ENCODE results near the gene SRD5A1. TPM values are rescaled to one million over a fixed set of nuclear protein-coding genes. Genes with fewer than 3 reads are reported as not detected.

The SRD5A1 gene
- total RNA-seq, 4 donors from 2014 or later = 0.29 to 71.2 (median 10.1) TPM

GRCh38 chr5:6623228-6623627, 10.0 kb upstream of the SRD5A1 start:
- TF ChIP-seq POLR2A (IDR thresholded peaks at IDR 0.05) = no peak
- no peak for TF ChIP-seq CTCF (IDR thresholded peaks at IDR 0.05)
- Histone ChIP-seq H3K4me1 (no peaks in the 10 kb centered on the region), H3K9me3 (no peaks in the 10 kb centered on the region), H3K4me3 (no peak overlapping the region), H3K27me3 (no peaks in the 10 kb centered on the region), H3K27ac (no peak overlapping the region), H3K36me3 (no peaks in the 10 kb centered on the region)
- no peak for DNase-seq
- intact Hi-C loops (cut with DNase I; ENCODE audit: low total_unique reads) = no loop called here

DNA sequence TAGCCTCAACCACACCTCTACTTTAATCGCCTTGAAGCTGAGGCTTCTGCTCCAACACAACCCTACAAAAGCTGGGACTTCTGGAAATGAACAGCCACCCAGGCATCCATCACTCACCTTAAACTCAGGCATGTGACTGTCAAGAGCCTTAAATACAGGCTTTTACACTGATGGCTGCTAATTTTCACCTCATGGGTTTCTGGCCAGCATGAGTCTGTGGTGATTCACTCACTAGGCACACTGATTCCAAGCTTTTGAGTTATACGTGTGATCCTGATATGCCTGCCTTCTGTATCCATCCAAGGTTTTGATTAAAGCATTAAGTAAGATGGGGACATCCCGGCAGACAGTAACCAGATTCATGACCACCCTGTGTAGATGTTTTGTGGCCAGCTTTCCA, 9.3 kb upstream of the SRD5A1 start:
- intact Hi-C loops (cut with DNase I; ENCODE audit: low total_unique reads) = no loop called here
- no peaks in the 10 kb centered on the region for H3K36me3 ChIP-seq

DNA sequence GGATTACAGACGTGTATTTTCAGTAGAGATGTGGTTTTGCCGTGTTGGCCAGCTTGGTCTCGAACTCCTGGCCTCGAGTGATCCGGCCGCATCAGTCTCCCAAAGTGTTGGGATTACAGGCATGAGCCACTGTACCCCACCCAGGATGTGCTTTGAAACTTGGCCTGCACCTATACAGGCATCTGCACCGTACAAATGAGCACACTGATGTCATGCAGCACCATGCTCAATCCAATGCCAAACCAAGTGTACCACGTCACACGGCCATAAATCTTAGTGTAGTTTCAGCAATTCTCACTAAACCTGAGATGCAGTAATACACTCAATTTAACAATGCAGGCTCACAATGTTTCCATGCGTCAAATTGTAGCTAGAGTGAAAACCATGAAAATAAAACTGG, 6.7 kb upstream of the SRD5A1 start:
- Histone ChIP-seq H3K27ac (no peak overlapping the region), H3K4me3 (no peak overlapping the region), H3K9me3 (no peaks in the 10 kb centered on the region), H3K36me3 (no peaks in the 10 kb centered on the region), H3K27me3 (no peaks in the 10 kb centered on the region), H3K4me1 (peaks cover 4 to 6% of the 10 kb centered on the region in 2 donors)
- intact Hi-C loops (cut with DNase I; ENCODE audit: low total_unique reads) = no loop called here
- DNase-seq = no peak
- TF ChIP-seq POLR2A (IDR thresholded peaks at IDR 0.05) (no peak), CTCF (IDR thresholded peaks at IDR 0.05) (no peak)

More for the DNA sequence above, 9.3 kb upstream of the SRD5A1 start:
- Histone ChIP-seq H3K27me3 (no peaks in the 10 kb centered on the region), H3K4me3 (no peak overlapping the region), H3K27ac (no peak overlapping the region), H3K9me3 (no peaks in the 10 kb centered on the region), H3K4me1 (no peaks in the 10 kb centered on the region)
- no peak for DNase-seq
- no peak for TF ChIP-seq CTCF (IDR thresholded peaks at IDR 0.05)
- no peak for TF ChIP-seq POLR2A (IDR thresholded peaks at IDR 0.05)

- DNase-seq = no peak
- peaks cover 4 to 10% of the 10 kb centered on the region in 2 donors for H3K4me1 ChIP-seq
- H3K36me3 ChIP-seq = no peaks in the 10 kb centered on the region
- H3K9me3 ChIP-seq = no peaks in the 10 kb centered on the region
- no peaks in the 10 kb centered on the region for H3K27me3 ChIP-seq
- TF ChIP-seq CTCF (IDR thresholded peaks at IDR 0.05) (no peak), POLR2A (IDR thresholded peaks at IDR 0.05) (no peak)
- intact Hi-C loops (cut with DNase I; ENCODE audit: low total_unique reads) = loop anchor here (5.0 kb wide), 1 partner anchor 81 kb away; the partner anchor contains the start of gene TENT4A
- H3K27ac ChIP-seq = no peak overlapping the region
- no peak overlapping the region for H3K4me3 ChIP-seq
Observed at GRCh38 chr5:6631441-6631840, 1.8 kb upstream of the SRD5A1 start.

GRCh38 chr5:6632324-6632887, 834 bp upstream of the SRD5A1 start:
- peaks cover 4 to 10% of the 10 kb centered on the region in 2 donors for H3K4me1 ChIP-seq
- peak overlapping the region; percentile 83 to 90 for H3K27ac ChIP-seq
- TF ChIP-seq CTCF (IDR thresholded peaks at IDR 0.05) (no peak), POLR2A (IDR thresholded peaks at IDR 0.05) (no peak)
- intact Hi-C loops (cut with DNase I; ENCODE audit: low total_unique reads) = loop anchor here (5.0 kb wide), 1 partner anchor 80 kb away; the partner anchor contains the start of gene TENT4A
- no peaks in the 10 kb centered on the region for H3K36me3 ChIP-seq
- no peaks in the 10 kb centered on the region for H3K27me3 ChIP-seq
- no peaks in the 10 kb centered on the region for H3K9me3 ChIP-seq
- no peak for DNase-seq
- peak overlapping the region; percentile 69 to 87 for H3K4me3 ChIP-seq

Data from uterus (tissue), 4 donors.